ENCODE data around the gene CCDC154.

The CCDC154 gene

DNA sequence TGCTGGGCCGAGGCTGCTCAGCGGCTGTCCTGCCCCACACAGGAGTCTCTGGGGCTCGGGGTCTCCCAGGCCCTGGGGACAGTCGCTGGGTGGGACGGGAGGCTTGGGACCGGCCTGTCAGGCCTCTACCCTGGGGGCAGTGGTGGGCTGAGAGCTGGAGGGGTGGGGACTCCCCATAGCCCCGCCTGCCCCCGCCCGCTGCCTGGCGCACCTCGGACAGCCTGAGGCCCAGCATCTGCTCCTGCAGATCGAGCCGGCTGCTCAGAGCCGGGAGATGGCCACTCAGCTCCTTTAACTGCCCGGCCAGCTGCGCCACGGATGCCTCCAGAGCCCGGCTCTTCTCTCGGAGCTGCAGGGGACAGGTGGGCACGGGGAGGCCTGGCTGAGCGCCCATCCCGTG, 6.8 kb downstream of the CCDC154 start:
- no peak for DNase-seq

DNA sequence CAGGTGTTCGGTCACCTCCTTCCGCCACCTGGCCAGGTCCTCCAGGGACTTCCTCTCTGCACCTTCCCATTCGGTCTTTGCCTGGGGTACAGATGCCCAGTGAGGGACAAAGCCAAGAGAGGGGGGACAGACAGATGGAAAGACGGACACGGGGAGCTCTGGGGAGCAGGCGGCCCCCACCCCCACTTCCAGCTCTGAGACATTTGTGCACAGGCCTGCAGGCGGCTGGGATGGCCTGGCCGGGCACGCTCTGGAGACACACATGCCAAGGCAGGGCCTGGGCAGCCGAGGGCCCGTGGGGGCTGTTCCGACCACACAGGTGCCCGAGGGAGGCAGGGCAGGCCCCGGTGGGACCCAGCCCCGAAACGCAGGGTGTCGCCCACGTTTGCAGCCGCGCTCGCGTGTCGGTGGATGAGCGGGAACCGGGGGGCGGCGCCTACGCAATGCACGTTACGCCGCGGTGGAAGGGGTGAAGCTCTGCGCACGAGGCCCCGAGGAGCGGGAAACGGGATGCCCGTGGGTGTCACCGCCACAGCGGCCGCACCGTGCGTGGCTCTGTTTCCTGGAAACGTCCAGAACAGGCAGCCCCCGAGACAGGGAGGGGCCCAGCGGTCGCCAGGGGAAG, 7.5 kb downstream of the CCDC154 start:
- DNase-seq, result no peak

DNA sequence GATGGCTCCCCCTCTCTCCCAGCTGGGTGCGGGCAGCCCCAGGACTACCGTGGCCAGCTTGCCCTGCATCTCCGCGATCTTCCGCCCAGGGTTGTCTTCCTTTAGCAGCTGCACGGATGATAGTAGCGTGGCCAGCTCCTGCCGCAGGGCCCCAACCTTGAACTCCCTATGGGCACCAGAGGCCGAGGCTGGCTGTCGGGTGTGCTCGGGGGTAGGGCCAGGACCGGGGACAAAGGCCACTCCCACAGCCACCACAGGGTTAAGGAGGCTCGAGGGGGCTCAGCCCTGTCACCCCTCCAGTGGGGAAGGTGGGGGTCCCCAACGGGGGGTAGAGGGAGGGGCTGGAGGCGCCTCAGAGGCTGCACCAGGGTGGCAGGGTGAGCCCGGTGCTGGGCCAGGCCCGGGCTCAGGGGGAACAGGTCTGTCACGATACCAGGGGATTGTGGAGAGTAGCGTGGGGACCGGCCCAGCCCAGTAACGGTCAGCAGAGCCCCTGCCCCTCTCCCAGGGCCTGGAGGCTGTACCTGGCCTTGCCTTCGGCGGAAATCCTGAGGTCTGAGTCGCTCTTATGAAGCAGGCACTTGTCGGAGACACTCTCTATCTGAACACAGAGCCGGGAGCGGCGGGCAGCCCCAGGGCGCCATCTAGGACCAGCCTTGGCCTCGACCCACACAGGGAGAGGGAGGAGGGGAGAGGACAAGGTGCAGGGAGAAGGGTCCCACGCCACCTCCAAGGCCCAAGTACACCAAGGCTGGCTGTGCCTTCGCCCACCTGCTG, 8.2 kb downstream of the CCDC154 start:
- DNase-seq, result no peak

DNA sequence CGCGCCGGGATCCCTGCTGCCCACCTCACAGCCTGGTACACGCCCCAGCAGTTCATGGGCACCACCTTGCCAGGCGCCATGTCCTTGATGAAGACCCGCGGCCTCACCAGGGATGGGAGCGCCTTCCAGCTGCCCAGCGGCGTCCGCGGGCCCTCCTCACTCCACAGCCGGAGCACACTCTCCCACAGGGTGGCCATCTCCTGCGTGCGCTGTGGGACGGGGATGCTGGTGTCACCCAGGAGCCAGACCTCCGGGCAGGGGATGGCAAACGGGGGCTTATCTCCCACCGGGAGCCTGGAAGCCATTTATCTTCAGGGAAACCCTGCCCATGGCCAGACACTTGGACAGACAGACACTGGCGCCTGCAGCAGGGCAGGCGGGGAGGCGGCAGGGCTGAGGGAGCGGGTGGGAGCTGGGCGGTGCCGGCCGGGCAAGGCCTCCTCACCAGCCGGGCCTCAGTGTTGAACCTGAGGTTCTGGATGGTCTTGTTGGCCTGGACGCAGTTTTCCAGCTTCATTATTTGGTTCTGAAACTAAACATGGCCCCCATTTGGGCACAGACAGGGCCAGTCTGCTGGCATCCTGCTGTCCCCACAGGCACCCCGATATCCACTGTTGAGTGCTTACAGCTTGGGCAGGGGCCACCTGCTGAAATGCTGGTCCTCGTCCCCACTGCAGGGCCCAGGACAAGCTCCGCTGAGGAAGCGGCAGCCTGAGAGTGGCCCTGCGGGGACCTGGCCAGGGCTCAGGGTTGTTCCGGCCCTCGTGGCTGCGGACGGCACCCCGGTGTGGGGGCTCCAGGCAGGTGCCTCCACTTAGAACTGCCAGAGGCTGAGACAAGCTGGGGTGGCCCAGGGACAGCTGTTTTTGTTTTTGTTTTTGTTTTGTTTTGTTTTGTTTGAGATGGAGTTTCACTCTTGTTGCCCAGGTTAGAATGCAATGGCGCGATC, 9.4 kb downstream of the CCDC154 start:
- no peak for DNase-seq

DNA sequence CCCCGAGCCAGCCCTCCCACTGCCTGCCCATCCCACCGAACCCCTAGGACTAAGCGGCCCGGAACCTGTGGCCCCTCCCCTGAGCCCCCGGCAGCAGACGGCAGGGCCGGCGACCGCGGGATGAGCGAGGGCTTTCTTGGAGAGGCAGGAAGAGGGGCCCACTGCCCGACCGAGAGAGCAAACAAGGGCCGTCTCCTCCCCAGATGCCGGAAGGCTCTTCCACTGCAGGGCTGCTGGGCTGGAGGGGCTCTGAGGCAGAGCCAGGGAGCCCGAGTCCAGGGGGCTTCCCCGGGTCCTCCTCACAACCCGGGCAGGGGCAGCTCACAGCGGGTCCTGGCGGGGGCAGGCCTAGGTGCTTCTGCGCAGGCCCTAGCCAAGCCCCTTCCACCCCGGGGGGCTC, 10.6 kb downstream of the CCDC154 start:
- DNase-seq, result no peak

DNA sequence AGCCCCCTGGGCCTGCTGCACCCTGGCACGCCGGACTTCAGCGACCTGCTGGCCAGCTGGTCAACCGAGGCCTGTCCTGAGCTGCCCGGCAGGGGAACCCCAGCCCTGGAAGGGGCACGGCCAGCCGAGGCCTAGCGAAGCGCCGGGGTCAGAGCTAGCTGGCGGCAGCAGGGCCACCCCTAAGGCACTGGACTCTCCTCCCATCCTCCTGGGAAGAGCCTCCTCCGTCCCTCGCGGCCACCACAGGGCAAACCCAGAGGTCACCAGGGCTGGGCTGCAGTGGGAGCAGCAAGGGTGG, 11.1 kb downstream of the CCDC154 start:
- no peak for DNase-seq

DNA sequence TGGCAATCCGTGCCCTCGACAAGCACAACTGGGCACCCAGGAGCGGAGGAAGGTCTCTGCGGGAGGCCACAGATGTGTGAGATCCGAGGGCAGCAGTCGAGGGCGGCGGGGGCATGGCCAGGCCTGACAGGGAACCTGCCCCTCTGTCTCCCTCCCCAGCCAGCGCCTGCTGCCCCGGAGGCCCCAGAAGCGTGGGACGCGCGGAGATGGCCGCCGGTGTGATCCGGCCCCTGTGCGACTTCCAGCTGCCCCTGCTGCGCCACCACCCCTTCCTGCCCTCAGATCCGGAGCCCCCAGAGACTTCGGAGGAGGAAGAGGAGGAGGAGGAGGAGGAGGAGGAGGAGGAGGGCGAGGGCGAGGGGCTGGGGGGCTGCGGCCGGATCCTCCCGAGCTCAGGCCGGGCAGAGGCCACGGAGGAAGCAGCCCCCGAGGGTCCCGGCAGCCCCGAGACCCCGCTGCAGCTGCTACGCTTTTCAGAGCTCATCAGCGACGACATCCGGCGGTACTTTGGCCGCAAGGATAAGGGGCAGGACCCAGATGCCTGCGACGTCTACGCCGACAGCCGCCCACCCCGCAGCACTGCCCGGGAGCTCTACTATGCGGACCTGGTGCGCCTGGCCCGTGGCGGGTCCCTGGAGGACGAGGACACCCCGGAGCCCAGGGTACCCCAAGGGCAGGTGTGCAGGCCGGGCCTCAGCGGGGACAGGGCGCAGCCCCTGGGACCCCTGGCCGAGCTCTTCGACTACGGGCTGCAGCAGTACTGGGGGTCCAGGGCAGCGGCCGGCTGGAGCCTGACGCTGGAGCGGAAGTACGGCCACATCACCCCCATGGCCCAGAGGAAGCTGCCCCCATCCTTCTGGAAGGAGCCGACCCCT, 11.7 kb downstream of the CCDC154 start:
- no peak for DNase-seq

DNA sequence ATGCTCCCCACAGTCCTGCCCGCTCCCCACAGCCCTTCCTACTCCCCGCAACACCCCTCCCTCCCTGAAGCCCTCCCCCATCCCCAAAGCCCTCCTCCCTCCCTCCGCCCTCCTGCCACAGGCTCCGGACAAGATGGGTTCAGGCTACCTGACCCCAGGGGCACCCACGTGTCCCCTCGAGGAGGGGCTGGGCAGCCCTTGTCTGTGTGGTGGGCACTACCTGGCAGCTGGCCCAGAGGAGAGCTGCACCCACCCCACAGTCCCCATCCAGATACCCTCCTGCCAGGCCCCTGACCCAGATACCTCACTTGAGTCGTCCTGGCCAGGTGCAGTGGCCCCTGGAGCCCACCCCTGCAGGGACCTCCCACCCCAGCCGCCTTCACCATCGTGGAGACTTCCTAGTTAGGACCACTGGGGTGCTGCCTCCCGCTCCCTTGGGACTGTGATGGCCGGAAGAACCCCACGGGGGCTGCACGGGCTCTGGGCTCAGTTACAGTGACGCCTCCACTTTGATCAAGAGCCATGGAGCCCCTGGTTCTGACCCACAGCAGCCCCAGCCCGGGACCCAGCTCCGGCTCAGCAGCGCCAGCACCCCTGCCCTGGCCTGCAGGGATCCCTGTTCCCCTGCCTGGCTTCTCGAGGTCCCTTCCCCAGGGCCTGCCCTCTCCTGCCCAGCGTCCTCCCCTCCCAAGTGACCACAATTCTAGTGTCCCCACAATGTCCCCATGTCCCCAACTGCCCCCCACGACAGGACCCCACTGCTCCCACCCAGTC, 12.7 kb downstream of the CCDC154 start:
- DNase-seq, result no peak

DNA sequence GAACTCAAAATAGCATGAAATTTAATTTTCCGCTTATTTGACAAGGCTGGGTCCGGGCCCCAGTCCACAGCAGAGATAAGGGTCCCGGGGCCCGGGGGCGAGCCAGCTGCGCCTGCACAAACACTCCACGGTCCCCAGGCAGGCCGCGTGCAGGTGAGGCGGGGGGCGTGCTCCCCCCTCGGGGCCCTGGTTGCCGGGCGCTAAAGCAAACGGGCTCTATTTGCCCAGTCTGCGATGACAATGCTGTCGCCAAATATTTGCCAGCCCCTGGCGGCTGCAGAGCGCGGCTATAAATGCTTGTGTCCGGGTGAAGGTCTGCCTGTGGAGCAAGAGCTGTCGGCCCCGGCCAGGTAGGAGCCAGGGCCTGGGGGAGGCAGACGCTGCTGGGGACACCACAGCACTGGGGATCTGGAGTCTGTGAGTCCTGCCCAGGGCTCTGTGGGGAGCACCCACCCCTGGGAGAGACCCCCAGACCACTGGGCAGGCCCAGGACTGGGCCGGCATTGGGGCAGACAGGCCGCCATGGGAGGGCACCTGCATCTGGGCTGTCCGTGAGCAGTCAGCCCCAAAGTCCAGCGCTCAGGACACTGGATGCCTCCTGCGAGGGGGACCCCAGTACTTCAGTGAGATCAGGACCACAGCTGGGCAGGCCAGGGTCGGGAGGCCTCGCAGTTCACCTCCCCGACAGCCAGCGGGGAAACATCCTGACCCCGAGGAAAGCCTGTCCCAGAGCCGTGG, 13.4 kb downstream of the CCDC154 start, which contains the start of gene PERCC1:
Gene PERCC1, plus strand, starts transcription at position 320 of the 738 bp plus-strand sequence. CDS start 1,516 bp downstream, outside the sequence.
- no peak for DNase-seq

DNA sequence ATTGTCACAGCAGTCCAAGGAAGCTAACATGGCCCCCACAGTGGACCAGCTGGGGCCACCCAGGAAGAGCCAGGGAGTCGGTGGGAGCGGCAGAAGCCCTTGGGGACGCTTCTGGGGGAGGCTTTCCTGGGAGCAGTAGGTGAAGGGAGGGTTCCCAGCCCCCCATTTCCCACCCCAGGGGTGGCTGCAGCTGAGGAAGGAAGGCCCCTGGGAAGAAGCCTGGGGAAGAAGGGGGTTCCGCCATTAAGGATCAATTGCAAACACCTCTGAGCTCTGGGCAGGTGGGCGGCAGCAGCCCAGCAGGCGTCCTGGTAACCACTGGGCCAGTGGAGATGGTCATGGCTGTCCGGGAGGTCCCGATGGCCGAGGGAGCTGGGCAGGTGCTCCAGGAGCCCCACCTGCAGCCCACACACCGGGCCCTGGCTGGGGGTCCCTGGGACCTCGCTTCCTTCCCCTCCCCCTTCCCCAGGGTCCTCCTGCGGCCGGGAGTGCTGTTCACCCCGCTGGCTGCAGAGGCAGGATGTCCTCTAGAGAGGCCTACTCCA, 14.1 kb downstream of the CCDC154 start:
- no peak for DNase-seq

DNA sequence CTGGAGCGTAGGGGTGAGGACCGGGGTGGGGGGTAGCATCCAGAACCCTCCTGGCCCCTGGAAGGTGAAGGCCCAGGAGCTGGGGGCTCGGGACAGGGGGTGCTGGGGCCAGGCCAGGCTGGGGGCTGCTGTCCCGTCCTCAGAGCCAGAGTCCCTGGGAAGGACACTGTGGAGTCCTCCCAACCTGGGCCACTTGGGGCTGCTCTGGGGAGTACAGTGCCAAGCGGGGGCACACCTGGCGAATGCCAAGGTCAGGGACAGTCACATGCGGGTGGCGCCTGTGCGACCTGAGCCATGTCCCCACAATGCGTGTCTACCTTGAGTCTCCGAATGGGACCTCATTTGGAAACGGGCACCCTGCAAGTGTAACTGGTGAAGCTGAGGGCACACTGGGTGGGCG, 14.7 kb downstream of the CCDC154 start:
- DNase-seq, result no peak

DNA sequence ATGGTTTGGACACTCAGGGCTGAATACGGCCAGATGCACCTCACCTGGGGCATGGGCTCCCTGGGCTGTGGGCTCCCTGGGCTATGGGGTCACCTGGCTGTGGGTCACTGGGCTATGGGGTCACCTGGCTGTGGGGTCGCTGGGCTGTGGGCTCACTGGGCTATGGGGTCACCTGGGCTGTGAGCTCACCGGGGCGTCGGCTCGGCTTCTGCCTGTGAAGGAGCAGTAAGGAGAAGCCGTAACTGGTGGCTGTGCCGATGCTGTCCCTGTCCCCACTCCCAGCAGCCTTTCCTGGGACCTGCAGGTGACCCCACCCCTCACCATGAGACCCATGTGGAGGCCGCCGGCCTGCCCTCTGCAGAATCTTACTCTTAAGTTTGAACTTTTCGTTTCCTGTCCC, 15.3 kb downstream of the CCDC154 start:
- DNase-seq, result no peak

DNA sequence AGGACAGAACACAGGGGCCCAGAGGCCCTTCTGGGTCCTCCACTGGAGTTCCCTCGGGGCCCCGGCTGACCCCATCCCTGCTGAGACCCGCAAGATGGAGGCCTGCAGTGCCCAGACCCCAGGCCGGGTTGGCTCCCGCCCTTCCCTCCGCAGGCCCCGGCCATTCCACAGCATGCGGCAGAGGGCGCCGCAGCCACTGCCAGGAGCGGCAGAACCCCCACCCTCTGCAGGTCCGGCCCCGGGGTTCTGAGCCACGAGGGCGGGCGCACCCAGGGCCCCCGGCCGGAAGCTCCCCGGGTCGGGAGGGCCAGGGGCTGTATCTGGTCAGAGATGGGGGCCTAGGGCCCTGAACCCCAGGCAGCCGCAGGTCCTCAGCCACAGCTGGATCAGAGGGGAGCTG, 15.8 kb downstream of the CCDC154 start:
- peak; percentile 28 for DNase-seq

DNA sequence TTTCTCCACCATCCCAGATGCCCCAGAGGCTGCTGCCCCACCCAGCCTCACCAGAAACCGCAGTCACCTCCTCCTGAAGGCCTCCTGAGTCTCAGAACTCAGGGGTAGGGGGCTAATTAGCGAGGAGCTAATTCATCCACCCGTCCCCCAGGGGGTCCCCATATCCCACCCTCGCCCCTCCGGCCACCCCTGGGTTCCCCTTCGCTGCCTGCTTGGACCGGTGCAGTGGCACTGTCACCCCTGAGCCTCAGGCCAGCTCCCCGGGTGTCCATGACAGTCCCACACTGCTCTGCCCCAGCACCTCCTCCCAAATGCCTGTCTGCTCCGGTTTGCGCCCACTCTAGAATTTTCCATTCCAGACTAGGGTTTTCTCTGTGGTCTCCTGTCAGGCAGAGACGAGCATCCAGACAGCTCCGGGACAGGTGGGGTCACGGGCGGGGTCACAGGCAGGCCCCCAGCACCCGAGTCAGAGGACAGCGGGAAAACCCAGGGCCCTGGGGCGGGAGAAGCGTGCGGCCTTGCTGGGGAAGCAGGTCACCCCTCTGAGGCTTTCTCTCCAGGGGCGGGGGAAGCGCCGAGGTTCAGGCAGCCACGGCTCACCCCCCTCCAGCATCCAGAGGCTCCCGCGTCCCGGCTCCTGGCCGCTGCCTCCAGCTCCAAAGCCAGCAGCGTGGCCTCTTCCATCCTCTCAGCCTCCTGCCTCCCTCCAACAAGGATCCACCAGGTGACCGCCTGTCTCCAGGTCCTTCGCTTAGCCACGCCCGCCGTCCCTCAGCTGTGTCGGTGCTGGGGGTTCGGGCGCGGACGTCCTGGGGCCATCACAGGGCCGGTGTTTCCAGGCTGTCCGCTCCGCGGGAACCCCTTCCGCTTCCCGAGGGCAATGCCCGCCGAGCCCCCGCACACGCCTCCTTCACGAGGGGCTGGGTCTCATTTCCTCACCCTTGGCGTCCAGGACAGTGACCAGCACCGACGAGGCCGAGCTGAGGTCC, 16.6 kb downstream of the CCDC154 start:
- DNase-seq, result no peak

DNA sequence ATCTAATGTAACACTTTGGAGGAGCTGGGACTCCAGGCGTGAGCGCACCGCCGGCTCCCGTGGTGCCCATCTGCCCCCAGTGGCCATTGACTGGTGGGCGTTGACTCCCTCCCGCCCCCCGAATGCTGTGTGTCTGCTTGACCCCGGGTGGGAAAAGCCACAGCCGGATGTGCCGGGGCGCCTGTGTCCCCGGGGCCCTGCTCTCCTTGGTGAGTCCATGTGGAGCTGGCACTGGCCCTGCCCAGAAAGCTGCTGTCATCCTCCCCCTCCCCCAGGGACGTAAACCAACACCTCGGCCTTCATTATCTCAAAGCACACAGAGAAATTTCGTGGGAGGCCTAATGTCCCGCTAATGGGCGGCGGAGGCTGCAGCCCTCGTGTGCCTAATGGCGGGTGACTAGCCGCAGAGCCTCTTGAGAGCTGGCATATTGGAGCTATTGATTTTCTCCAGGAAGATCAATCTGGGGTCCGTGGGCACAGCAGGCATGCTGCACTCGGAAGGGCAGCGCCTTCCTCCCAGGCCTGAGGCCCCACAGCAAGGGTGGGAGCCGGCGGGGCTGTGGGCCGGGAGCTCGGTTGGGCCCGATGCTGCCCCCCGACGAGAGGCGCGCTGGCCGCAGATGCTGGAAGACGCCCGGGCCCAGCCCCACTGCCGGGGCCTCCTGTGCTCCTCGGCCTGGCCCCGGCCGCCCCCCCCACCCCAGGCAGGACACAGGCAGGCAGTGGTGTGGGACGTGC, 17.5 kb downstream of the CCDC154 start:
- DNase-seq, result no peak

DNA sequence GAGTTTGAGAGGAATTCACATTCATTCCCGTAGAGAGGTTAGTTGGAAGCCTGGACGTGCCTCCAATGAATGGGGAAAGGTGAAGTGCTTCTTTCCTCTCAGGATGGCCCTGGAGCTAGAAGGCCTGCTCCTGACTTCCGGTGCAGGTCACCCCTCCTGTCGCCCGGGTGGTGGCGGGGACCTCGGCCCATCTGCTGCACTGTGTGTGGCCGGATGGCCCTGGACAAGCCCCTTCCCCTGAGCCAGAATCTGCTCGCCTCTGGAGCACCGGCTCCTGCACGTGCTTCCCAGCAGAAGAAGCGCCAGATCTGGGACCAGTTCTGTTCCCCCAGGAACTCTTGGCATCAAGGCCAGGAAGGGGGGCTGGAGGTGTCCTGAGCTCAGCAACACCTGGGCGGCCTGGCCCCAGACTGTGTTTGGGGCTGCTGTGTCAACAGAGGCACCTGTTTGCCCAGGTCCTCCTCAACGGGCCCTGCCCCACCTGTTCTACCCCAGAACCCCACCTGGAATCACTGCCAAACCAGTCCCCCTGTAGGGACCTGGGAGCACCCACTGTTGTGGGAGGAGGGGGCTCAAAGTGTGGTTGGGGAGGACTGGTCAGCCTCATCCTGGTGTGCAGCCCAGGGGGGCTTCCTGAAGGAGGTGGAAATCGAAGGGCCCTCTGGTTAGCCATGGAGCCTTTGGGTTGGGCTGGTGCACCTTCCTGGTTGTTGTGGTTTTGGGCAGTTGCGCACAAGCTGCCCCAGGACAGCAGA, 18.6 kb downstream of the CCDC154 start:
- no peak for DNase-seq

DNA sequence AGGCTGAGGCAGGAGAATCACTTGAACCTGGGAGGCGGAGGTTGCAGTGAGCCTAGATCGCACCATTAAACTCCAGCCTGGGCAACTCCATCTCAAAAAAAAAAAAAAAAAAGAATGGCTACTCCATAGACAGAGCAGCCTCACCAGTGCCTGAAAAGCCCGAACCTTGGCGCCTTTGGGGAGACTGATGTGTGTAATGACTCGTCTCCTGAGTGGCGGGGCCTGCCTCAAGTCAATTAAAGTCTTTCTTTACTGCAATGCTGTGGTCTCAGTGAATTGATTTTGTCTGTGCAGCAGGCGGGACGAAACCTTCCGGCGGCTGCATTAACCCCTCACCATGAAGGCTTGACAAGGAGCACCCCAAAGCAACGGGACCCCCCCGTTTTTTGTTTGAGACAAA, 20.3 kb downstream of the CCDC154 start:
- no peak for DNase-seq

DNA sequence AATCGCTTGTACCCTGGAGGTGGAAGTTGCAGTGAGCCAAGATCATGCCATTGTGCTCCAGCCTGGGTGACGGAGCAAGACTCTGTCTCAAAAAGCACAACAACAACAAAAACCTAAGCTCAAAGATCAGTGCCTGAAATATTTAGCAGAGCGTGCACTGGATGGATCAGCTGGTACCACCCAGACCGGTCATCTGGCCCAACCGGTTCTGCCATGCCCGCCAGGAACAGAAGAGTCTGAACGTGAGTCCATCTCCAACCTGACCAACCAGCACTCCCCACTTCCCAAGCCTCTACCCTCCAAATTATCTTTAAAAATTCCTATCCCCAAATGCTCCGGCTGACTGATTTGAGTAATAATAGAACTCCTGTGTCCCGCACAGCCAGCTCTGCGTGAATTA, 22.3 kb downstream of the CCDC154 start:
- no peak for DNase-seq

All from fibroblast of skin of scalp (primary cell).